Endothelial cell of umbilical vein (primary cell): Measurements from ENCODE around the gene APP. TPM values are rescaled to one million over a fixed set of nuclear protein-coding genes. Genes with fewer than 3 reads are reported as not detected.

ENCODE experiments used
- BruUV-seq: library from RNA; stranded (reverse); fragments of 400-500 nt; replicated peaks from 2 replicates; lab custom pipeline; 2021; lab: Mats Ljungman, UMichigan
- CTCF ChIA-PET: fragments of 300-600, 350-600 bp; sonication (Branson Sonifier 250); formaldehyde crosslinking; loops from one replicate; lab custom pipeline; 2021; ENCODE audit warnings: antibody characterized with exemption, inconsistent platforms; lab: Charles Lee
- POLR2A ChIA-PET: fragments of 300-600, 350-600 bp; sonication (Branson Sonifier 250); formaldehyde crosslinking; loops from one replicate; lab custom pipeline; 2021; ENCODE audit warnings: antibody characterized with exemption, inconsistent platforms; lab: Charles Lee
- DNase-seq: peaks from one replicate; pipeline ENCODE4 v3.0.0-alpha.2; 2011; ENCODE audit warnings: low read depth, low spot score
- FAIRE-seq: peaks from 2 replicates; lab custom pipeline; 2011; peaks lifted over from hg19 to GRCh38; lab: Jason Lieb, UNC
- H2AFZ ChIP-seq: 2 replicates; pipeline ENCODE4 v1.6.0; 2012; ENCODE audit warnings: low read depth, low read length, control low read depth, inconsistent platforms
- H3K27ac ChIP-seq: 2 replicates; pipeline ENCODE4 v1.5.1; 2011; ENCODE audit warnings: low read depth, mild to moderate bottlenecking, control low read depth, low read length, moderate library complexity; ENCODE audit not compliant: insufficient read depth
- H3K27me3 ChIP-seq, 2 experiments: 2 replicates each; pipeline versions ENCODE4 v1.6.0 to v1.6.1; 2011; ENCODE audit warnings: low read length in 2 of 2, mixed read lengths in 1 of 2; ENCODE audit not compliant: control insufficient read depth in 2 of 2, insufficient read depth in 2 of 2
- H3K36me3 ChIP-seq, 2 experiments: 2 replicates in 1 of 2; 3 replicates in 1 of 2; pipeline ENCODE4 v1.5.1; 2011; ENCODE audit warnings: low read length in 2 of 2, mild to moderate bottlenecking in 1 of 2, moderate library complexity in 1 of 2; ENCODE audit not compliant: control insufficient read depth in 2 of 2, insufficient read depth in 2 of 2; ENCODE audit errors: extremely low read depth in 1 of 2
- H3K4me1 ChIP-seq: 3 replicates; pipeline ENCODE4 v1.5.1; 2011; ENCODE audit warnings: mild to moderate bottlenecking, low read length; ENCODE audit not compliant: control insufficient read depth, insufficient read depth; ENCODE audit errors: extremely low read depth
- H3K4me2 ChIP-seq: 2 replicates; pipeline ENCODE4 v1.6.1; 2011; ENCODE audit warnings: low read length, control low read depth, mixed read lengths; ENCODE audit not compliant: insufficient read depth
- H3K4me3 ChIP-seq, 3 experiments: fragments of 200-600 bp in 1 of 3; sonication (generic), shearing (Covaris generic) in 1 of 3; replicated peaks in 1 of 3; 2 replicates each; pipeline ENCODE4 v1.5.1; 2011 to 2016; ENCODE audit warnings: control low read depth in 3 of 3, low read length in 3 of 3, mild to moderate bottlenecking in 2 of 3, inconsistent platforms in 1 of 3, low read depth in 1 of 3, moderate library complexity in 1 of 3; ENCODE audit not compliant: insufficient read depth in 1 of 3
- H3K79me2 ChIP-seq: 2 replicates; pipeline ENCODE4 v1.6.0; 2012; ENCODE audit warnings: low read length, inconsistent platforms; ENCODE audit not compliant: control insufficient read depth, insufficient read depth
- H3K9ac ChIP-seq: replicated peaks from 2 replicates; pipeline ENCODE3; 2011; ENCODE audit warnings: low read length, control low read depth; ENCODE audit not compliant: insufficient read depth; ENCODE audit errors: extremely low read depth
- H3K9me1 ChIP-seq: replicated peaks from 3 replicates; pipeline ENCODE4 v1.6.0; 2011; ENCODE audit warnings: mild to moderate bottlenecking, low read length; ENCODE audit not compliant: control insufficient read depth, insufficient read depth; ENCODE audit errors: extremely low read depth
- H3K9me3 ChIP-seq: replicated peaks from 2 replicates; pipeline ENCODE4 v1.5.1; 2012; ENCODE audit warnings: low read length, inconsistent platforms; ENCODE audit not compliant: control insufficient read depth, insufficient read depth
- H4K20me1 ChIP-seq: replicated peaks from 2 replicates; pipeline ENCODE3; 2011; ENCODE audit warnings: mild to moderate bottlenecking, low read length; ENCODE audit not compliant: control insufficient read depth, insufficient read depth; ENCODE audit errors: extremely low read depth
- EZH2 ChIP-seq: IDR thresholded peaks from 2 replicates; pipeline ENCODE4 v1.6.1; 2012; ENCODE audit warnings: borderline replicate concordance, low read depth, mild to moderate bottlenecking, moderate library complexity, low read length, inconsistent platforms; ENCODE audit not compliant: severe bottlenecking
- JUN ChIP-seq: IDR thresholded peaks from 2 replicates; pipeline ENCODE4 v1.6.1; 2011; ENCODE audit warnings: borderline replicate concordance, low read depth; ENCODE audit not compliant: insufficient read length, insufficient read depth
- MYC ChIP-seq: IDR thresholded peaks from one replicate; pipeline ENCODE4 v1.6.1; 2011; ENCODE audit warnings: mild to moderate bottlenecking, low read depth, low read length
- POLR2A ChIP-seq: IDR thresholded peaks from 2 replicates; pipeline ENCODE4 v1.6.1; 2012; ENCODE audit warnings: low read depth, mild to moderate bottlenecking, control low read depth, low read length
- POLR2AphosphoS5 ChIP-seq: IDR thresholded peaks from 2 replicates; pipeline ENCODE4 v1.6.1; 2012; ENCODE audit warnings: low read depth, mild to moderate bottlenecking, control low read depth, low read length, moderate library complexity; ENCODE audit not compliant: insufficient read depth
- dilution Hi-C: fragments of 300-500 bp; cut with MboI; formaldehyde crosslinking; loops from one replicate; pipeline ENCODE4 v1.15.0; 2019; ENCODE audit warnings: low sequenced_read_pairs; ENCODE audit not compliant: extremely low pct_ligation_motif_present
- intact Hi-C: fragments of 100-400 bp; cut with micrococcal nuclease; formaldehyde crosslinking; loops from one replicate; pipeline ENCODE4 v1.10.0; 2022
- polyA plus RNA-seq, 4 experiments: library from polyadenylated mRNA; depleted of rRNA in 3 of 4; stranded (reverse) in 3 of 4; unstranded in 1 of 4; fragments of >200 nt; gene quantifications; 2 replicates each; pipeline versions ENCODE4 v1.2.1 to v1.2.3, GENCODE V29; 2011 to 2012; ENCODE audit warnings: missing spikeins in 1 of 4
- total RNA-seq: library from RNA; stranded (reverse); gene quantifications from 2 replicates; pipeline ENCODE4 v1.2.3, GENCODE V29; 2021
- TF ChIP-seq, protein P1 (sequence below), 2 donors: IDR thresholded peaks; 1 replicate in 1 of 2; 2 replicates in 1 of 2; pipeline ENCODE4 v1.5.1; 2011; ENCODE audit warnings: low read length in 2 of 2, mild to moderate bottlenecking in 2 of 2, moderate library complexity in 2 of 2, control low read depth in 1 of 2, inconsistent platforms in 1 of 2, low read depth in 1 of 2; ENCODE audit not compliant: insufficient read depth in 1 of 2; ENCODE audit errors: extremely low read depth in 1 of 2

APP gene
- total and polyA plus RNA-seq, 2 donors (not counting 3 experiments of a cell fraction or from before 2014, with no cell fraction given): 914 to 928 TPM

DNA sequence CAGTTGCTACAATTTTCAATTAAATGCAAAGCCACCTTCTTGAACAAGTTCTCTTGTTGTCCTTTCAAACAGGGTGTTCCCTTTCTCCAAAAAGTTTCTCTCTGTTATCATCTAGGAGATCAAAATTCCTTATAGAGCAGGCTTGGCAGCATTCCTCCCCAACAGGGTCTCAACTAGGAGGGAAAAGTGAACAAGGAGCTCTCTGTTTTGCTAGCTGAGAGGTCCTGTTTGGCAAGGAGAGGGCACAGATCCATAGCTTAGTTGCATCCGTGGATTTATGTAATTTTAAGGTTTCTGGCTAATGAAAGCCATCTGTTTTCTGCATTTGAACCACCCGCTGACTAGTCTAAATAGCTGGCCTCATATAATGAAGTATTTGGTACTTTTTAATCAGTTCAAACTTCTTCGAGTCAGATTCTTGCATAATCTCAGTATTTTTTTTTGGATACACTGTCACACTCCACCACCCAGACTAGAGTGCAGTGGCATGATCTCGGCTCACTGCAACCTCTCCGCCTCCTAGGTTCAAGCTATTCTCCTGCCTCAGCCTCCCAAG, 54.0 kb downstream of the APP start:
- peaks cover 98% of the 10 kb centered on the region for H3K79me2 ChIP-seq
- peaks cover 4% of the 10 kb centered on the region for H4K20me1 ChIP-seq
- no peak for FAIRE-seq
- H3K9ac ChIP-seq: no peak overlapping the region
- no peak for DNase-seq
- ChIA-PET POLR2A (no interaction called here), CTCF (interaction anchor here (0.6 to 1.8 kb wide), 3 partner anchors 9 to 70 kb away, joined by 3 to 8 read pairs (median 3); no protein-coding TSS in a partner anchor)
- dilution Hi-C loops (no loop called here), intact Hi-C loops (no loop called here)
- TSS peak; percentile 49 for BruUV-seq
- H3K4me2 ChIP-seq: peak overlapping the region; percentile 29
- H3K36me3 ChIP-seq: peaks cover 0 to 2% of the 10 kb centered on the region in 2 experiments
- no peaks in the 10 kb centered on the region for H3K27me3 ChIP-seq
- no peaks in the 10 kb centered on the region for H3K9me1 ChIP-seq
- H3K27ac ChIP-seq: peak overlapping the region; percentile 64
- no peak overlapping the region for H3K4me3 ChIP-seq
- TF ChIP-seq, protein P1, sequence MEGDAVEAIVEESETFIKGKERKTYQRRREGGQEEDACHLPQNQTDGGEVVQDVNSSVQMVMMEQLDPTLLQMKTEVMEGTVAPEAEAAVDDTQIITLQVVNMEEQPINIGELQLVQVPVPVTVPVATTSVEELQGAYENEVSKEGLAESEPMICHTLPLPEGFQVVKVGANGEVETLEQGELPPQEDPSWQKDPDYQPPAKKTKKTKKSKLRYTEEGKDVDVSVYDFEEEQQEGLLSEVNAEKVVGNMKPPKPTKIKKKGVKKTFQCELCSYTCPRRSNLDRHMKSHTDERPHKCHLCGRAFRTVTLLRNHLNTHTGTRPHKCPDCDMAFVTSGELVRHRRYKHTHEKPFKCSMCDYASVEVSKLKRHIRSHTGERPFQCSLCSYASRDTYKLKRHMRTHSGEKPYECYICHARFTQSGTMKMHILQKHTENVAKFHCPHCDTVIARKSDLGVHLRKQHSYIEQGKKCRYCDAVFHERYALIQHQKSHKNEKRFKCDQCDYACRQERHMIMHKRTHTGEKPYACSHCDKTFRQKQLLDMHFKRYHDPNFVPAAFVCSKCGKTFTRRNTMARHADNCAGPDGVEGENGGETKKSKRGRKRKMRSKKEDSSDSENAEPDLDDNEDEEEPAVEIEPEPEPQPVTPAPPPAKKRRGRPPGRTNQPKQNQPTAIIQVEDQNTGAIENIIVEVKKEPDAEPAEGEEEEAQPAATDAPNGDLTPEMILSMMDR (IDR thresholded peaks at IDR 0.05; ENCODE audit: extremely low read depth in 1 of 2, insufficient read depth in 1 of 2, low read depth in 1 of 2, low read length in 2 of 2): no peak
- TF ChIP-seq JUN: no peak
- no peak for TF ChIP-seq POLR2A
- no peak for TF ChIP-seq EZH2
- no peak for TF ChIP-seq POLR2AphosphoS5
- no peak for TF ChIP-seq MYC
- peaks cover 14% of the 10 kb centered on the region for H3K4me1 ChIP-seq
- no peaks in the 10 kb centered on the region for H3K9me3 ChIP-seq
- H2AFZ ChIP-seq: no peak overlapping the region
